Measurements from ENCODE around the gene MSANTD3. TPM values are rescaled to one million over a fixed set of nuclear protein-coding genes. Genes with fewer than 3 reads are reported as not detected.

The MSANTD3 gene
- total RNA-seq, 4 donors from 2014 or later: 16.4 to 38.8 (median 18.2) TPM

GRCh38 chr9:100401042-100401441 lies 25.9 kb upstream of the MSANTD3 start:
- TF ChIP-seq CTCF (IDR thresholded peaks at IDR 0.05): no peak

GRCh38 chr9:100406962-100407361 lies 20.0 kb upstream of the MSANTD3 start:
- no peak for DNase-seq (ENCODE audit: low spot score)

More at GRCh38 chr9:100401042-100401441, 25.9 kb upstream of the MSANTD3 start:
- no peak for ATAC-seq (ENCODE audit: low FRiP score)
- no peak for DNase-seq (ENCODE audit: low spot score)

GRCh38 chr9:100408546-100409175 lies 18.3 kb upstream of the MSANTD3 start:
- DNase-seq (ENCODE audit: low spot score) (no peak), ATAC-seq (ENCODE audit: low FRiP score) (no peak)
- no peak for TF ChIP-seq CTCF (IDR thresholded peaks at IDR 0.05)

More at GRCh38 chr9:100406962-100407361, 20.0 kb upstream of the MSANTD3 start:
- no peak for TF ChIP-seq CTCF (IDR thresholded peaks at IDR 0.05)
- ATAC-seq (ENCODE audit: low FRiP score): no peak

GRCh38 chr9:100409176-100409556 lies 17.8 kb upstream of the MSANTD3 start:
- DNase-seq (ENCODE audit: low spot score) (no peak), ATAC-seq (ENCODE audit: low FRiP score) (no peak)
- TF ChIP-seq CTCF (IDR thresholded peaks at IDR 0.05): no peak

GRCh38 chr9:100411472-100412283 lies 15.3 kb upstream of the MSANTD3 start:
- ATAC-seq (ENCODE audit: low FRiP score) (peak; percentile 100), DNase-seq (ENCODE audit: low spot score) (peak; percentile 74)
- no peak for TF ChIP-seq CTCF (IDR thresholded peaks at IDR 0.05)

- ATAC-seq (ENCODE audit: low FRiP score): no peak
- no peak for DNase-seq (ENCODE audit: low spot score)
Measured at GRCh38 chr9:100413839-100414420, 13.0 kb upstream of the MSANTD3 start.

More at GRCh38 chr9:100413839-100414420, 13.0 kb upstream of the MSANTD3 start:
- TF ChIP-seq CTCF (IDR thresholded peaks at IDR 0.05): no peak

Data from omental fat pad (tissue), 4 donors.